ENCODE results near the gene RPS6KA5.
"Not testable (repeated sequence)": the region's sequence is repeated elsewhere in the genome, so short reads cannot be mapped to it uniquely, and the experiment has no call there.

The RPS6KA5 gene

DNA sequence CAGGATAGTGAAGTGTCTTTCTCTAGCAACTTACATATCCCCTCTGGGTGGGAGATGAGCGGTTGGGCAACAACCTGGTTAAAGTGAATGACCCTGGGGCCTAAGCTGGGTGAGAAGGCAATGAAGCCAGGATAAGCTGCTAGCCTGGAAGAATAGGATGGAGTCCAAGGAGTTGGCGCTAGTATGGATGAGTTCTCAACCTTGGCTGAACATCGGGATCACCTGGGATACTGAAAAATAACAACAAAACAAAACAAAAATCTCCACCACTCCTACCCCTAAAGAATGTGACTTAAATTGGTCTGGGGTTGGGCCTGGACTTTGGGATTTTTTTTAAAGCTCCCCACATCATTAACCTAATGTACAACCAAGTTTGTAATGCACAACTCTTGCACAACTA lies 4.8 kb upstream of the RPS6KA5 start:
- no peak for DNase-seq

GRCh38 chr14:91063119-91063518 lies 2.7 kb upstream of the RPS6KA5 start:
- DNase-seq: peak; percentile 93

- peak; percentile 20 for DNase-seq
Observed at GRCh38 chr14:91062600-91062999, 2.2 kb upstream of the RPS6KA5 start.

GRCh38 chr14:91061056-91061887 lies 831 bp upstream of the RPS6KA5 start:
- DNase-seq: peak; percentile 31

DNA sequence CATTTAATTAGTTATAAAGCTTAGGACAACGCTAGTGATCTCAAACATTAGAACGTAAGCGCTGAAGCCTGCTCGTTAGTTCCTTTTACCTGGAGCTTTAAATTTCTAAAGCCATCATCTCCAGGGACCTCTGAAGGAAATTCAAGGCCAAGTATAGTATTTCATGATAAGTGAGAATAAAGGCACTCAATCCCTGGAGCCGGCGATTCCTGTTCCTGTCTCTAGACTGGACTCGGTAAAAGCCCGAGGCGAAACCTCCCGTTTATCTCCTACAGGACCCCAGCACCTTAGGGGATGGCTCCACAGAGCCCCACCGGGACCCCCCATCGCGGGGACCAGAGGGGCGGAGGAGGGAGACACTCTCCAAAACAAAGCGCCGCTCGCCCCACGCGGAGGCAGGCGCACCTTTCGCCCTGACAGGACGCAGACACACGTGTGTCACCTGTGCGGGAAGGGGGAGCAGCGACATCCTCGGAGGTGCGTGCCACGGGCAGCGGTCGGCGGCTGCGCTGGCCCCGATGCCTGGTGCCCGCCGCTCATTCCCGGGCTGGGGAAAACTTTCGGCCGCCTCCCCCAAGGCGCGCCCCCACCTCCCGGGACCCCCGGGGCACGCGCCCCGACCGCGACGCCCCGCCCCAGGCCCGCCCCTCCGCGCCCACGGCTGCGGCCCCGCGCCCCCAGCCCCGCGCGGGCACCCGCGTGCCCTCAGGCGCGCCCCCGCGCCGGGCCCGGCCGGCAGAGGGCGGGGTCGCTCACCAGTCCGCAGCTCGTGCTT lies 678 bp downstream of the RPS6KA5 start:
- DNase-seq: peak; percentile 39

DNA sequence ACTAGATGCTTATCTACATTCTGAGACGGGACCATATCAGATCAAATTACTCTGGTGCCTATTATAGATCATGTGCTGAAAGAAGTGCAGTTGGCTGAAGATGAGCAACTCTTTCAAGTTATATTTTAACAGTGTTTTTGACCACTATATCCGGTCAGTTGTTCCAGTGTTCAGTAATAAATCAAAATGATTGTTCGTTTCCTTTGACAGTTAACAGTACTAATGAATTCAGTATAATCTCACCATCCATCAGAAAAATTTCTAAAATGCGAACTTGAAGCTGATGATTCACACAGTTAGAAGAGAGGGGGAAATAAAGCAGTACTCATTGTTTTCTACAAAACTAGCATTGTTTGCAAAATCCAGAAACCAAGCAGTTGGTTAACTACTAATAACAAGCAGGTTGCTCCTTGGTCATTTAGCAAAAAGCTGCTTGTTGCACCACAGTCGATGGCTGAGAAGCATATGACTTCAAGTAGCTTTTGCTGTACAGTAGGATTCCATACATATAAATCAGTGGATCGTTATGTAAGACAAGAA lies 2.3 kb downstream of the RPS6KA5 start:
- DNase-seq: peak; percentile 68

GRCh38 chr14:91056361-91056760 lies 4.1 kb downstream of the RPS6KA5 start:
- no peak for DNase-seq

GRCh38 chr14:91055016-91055415 lies 5.4 kb downstream of the RPS6KA5 start:
- DNase-seq: no peak

DNA sequence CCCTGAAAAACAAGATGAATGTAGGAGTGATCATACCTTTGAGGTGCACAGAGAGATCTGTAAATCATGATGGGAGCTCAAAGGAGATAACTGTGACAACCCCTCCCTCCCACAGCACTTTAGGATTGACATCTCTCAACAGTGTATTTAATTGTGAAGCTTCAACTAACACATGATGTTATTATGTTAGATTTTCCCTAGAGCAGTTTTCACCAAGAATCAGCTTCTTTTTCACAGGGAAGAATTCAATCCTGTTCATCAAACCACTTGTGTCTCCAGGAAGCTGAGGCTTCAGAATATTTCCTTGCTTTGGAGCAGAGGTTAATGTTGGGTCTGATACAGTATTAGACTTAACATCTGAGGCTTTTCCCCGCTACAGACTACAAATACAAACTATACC lies 11.8 kb downstream of the RPS6KA5 start:
- DNase-seq: no peak

- DNase-seq: peak; percentile 47
Observed at GRCh38 chr14:91048265-91048664, 12.2 kb downstream of the RPS6KA5 start.

DNA sequence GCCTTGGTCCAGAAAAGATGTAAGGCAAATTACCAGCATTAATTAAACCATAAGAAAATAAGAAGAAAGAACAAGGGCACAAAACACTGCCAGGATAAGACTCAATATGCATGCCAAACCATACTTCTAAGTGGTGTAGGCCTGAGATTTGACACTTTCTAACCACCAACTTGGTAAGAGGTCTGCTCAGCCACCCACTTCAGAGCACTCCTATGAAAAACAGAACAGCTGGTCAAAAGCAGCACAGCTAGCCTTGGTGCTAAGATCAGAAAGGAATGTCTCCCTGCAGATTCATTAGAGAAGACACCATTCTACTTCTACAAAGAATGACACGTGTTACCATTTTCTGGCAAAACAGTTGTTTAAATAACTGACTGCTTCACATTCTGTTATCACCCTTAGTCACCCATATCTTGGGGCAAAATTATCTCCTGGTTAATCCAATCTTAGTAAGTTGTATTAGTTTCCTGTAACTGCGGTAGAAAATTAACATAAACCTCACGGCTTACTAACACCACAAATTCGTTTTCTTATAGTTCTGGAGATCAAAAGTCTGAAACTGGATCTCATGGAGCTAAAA lies 13.2 kb downstream of the RPS6KA5 start:
- peak; percentile 38 for DNase-seq

DNA sequence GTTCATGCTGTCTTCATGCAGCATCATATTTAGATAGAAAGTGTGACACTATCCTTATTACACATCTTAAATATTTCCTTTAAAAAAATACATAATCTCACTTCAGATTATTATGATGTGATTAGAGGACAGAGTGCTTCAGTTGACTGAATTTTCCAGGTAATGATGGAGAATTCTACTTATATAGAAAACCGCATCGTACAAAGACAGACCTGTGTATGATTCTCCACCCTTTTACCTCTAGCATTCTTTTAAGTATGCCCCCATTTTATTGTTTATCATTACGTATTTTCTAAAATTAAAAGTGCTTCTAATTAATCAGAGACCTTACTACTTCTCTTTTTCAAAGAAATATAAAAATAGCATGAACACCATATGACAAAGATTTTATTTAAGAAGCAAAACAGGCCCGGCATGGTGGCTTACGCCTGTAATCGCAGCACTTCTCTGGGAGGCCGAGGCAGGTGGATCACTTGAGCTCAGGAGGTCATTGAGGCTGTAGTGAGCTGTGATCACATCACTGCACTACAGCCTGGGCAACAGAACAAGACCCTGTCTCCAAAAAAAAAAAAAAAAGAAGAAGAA lies 13.9 kb downstream of the RPS6KA5 start:
- no peak for DNase-seq

- no peak for DNase-seq
Observed at GRCh38 chr14:91041450-91041849, 19.0 kb downstream of the RPS6KA5 start.

GRCh38 chr14:91040545-91040944 lies 19.9 kb downstream of the RPS6KA5 start:
- DNase-seq: no peak

GRCh38 chr14:91038439-91038838 lies 22.0 kb downstream of the RPS6KA5 start:
- DNase-seq: peak; percentile 64

DNA sequence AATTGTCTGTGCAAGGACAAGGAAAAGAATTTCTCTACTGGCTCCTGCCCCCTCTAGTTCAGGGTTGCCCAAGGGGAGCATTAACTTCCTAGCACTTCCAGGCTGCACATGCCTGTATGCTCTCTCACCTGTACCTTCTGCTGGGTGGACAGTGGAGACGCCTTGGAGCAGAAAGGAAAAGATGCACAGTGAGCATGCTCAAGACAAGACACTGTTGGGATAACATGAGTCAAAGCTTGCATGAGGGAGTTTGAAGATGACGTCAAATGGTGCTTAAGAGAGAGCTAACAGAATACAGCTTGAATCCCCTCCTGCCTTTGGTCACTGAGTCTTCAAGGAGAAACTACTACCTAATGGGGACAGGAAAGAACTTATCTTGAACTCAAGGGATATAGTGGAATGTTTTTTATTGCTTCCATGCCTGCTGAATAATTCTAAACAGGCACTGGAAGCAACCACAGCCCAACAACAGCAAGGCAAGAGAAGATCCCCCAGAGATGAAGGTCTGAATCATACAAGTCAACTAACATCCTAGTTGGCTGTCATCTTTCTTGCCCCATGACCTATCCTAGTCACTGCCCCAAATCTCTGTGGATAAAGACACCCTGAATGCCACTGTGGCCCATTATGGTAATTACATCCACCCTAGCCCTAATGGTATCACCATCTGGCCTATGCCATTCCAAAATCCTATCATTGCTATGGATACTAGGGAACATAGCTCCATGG lies 23.5 kb downstream of the RPS6KA5 start:
- no peak for DNase-seq

DNA sequence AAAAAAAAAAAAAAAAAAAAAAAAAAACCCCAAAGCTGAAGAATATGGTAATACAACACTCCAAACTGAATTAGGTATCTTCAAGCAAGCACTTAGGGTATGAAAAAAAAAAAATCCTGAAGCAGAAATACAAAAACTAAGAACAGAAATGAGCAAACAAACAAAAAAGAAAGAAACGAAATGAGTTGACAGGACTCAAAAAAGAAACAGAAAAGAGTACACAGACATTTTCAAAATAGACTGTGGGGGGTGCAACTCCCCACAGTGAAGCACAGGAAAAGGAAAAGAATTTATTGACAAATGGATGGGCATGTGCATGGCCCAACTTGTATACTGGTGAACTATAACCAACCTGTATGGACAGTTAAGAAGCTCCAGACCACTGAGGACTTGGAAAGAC lies 24.6 kb downstream of the RPS6KA5 start:
- DNase-seq: no peak

DNA sequence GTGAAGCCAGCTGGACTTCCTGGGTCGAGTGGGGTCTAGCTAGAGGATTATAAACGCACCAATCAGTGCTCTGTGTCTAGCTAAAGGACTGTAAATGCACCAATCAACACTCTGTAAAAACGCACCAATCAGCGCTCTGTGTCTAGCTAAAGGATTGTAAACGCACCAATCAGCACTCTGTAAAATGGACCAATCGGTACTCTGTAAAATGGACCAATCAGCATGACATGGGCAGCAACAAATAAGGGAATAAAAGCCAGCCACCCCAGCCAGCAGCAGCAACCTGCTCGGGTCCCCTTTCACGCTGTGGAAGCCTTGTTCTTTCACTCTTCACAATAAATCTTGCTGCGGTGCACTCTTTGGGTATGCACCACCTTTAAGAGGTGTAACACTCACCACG lies 26.1 kb downstream of the RPS6KA5 start:
- not testable (repeated sequence) for DNase-seq

DNA sequence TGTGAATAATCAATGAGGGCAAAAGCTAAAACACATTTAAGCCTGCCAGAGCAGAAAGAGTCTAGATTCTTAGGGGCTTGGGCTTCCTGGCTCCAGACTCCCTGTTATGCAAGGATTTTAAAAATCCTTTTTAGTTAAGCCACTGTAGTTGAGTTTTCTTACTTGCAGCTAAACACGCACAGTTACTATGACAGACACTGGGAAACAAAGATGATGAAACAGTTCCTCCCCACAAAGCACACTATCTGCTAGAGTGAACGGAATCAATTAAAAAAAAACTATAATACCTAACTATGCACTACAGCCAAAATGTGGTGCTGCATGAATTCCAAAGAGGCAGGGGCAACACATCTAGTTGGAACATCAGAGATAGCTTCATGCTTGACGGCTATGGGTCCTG lies 28.2 kb downstream of the RPS6KA5 start:
- peak; percentile 47 for DNase-seq

DNA sequence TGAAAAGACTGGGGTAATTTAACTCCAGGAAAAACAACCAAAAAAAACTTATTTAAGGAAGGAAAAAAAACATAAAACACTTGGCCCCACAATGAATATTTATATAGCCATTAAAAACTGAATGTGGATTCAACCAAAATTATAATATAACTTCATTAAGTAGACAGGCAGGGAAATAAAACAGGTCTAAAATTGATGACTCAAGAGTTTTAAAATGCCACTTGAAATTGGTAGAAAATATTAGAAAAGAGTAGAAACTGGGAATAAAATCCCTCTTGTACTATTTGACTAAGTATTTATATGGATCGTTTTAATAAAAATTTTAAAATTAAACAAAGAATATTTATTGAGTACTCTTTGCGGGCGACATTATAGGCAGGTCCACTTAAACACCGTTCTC lies 28.8 kb downstream of the RPS6KA5 start:
- DNase-seq: no peak

- DNase-seq: peak; percentile 35
Observed at GRCh38 chr14:91029456-91030217, 30.8 kb downstream of the RPS6KA5 start.

DNA sequence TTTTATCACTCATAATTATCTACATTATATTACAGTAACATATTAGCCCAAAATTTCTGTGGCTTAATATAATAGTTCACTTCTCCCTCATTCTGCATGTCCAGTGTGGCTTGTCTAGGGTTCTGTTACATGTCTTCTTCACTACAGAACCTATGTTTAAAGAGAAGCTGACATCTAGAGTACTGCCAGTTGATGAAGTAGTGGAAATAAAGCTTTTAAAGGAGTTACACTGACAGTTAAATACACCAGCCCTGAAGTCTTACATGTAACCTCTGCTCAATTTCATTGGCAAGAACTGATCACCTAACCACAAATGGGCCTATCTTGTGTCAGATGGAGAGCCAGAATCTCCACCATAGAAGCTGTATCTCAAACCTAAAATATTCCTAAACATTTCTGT lies 32.9 kb downstream of the RPS6KA5 start:
- DNase-seq: no peak

Measured in hematopoietic multipotent progenitor cell treated with erythropoietin and hydrocortisone succinate and interleukin-3 and kit ligand, for 4 days (in vitro differentiated cells).